Lower leg skin (tissue), 4 donors: ENCODE data around the gene DENND1C. TPM values are rescaled to one million over a fixed set of nuclear protein-coding genes. Genes with fewer than 3 reads are reported as not detected.
A peak's percentile ranks its signal among the peaks of the same experiment; 100 is the strongest.
"Not testable (repeated sequence)": the region's sequence is repeated elsewhere in the genome, so short reads cannot be mapped to it uniquely, and the experiment has no call there.

Experiments used
- DNase-seq, 2 donors: peaks; one replicate each; pipeline ENCODE4 v3.0.0-alpha.2; 2019; ENCODE audit warnings: low spot score in 2 of 2
- H3K4me3 ChIP-seq: fragments of 200-600 bp; sonication (generic); 2 replicates; pipeline ENCODE4 v1.5.1; 2017; ENCODE audit warnings: mild to moderate bottlenecking, low read depth; ENCODE audit not compliant: poor library complexity, severe bottlenecking
- CTCF ChIP-seq, 3 donors: fragments of 450-650 bp; IDR thresholded peaks; one replicate each; pipeline ENCODE4 v1.5.1; 2016; ENCODE audit warnings: antibody characterized with exemption in 3 of 3, mild to moderate bottlenecking in 3 of 3, moderate library complexity in 2 of 3
- POLR2A ChIP-seq, 2 donors: fragments of 450-650 bp; IDR thresholded peaks; one replicate each; pipeline ENCODE4 v1.6.1; 2016 to 2017; ENCODE audit warnings: antibody characterized with exemption in 2 of 2, mild to moderate bottlenecking in 1 of 2, moderate library complexity in 1 of 2
- WGBS, 2 donors: methylation state at CpG; one replicate each; pipeline ENCODE4 v1.1.5; 2018; 5-methylcytosine and 5-hydroxymethylcytosine counted together
- intact Hi-C: fragments of 100-400 bp; cut with DNase I; formaldehyde crosslinking; loops from one replicate; pipeline ENCODE4 v1.15.0; 2023; ENCODE audit warnings: low total_unique reads
- total RNA-seq, 4 donors: library from RNA; depleted of rRNA; stranded (reverse); fragments of >200 nt; gene quantifications; one replicate each; pipeline ENCODE4 v1.1.0, GENCODE V29; 2016

Gene DENND1C
- total RNA-seq, 4 donors from 2014 or later, result 0.61 to 1.9 (median 1.2) TPM

GRCh38 chr19:6429419-6430221 lies 52.0 kb downstream of the DENND1C start:
- intact Hi-C loops, result no loop called here
- H3K4me3 ChIP-seq, result no peak overlapping the region
- TF ChIP-seq CTCF (IDR thresholded peaks at IDR 0.05) (no peak), POLR2A (IDR thresholded peaks at IDR 0.05) (no peak)
- DNase-seq, result no peak
- 60 to 64% methylated on average over 20 of the region's 20 CpGs for WGBS, 2 donors

GRCh38 chr19:6428692-6429418 lies 52.7 kb downstream of the DENND1C start:
- intact Hi-C loops, result not testable (repeated sequence)

GRCh38 chr19:6427131-6427530 lies 54.5 kb downstream of the DENND1C start:
- intact Hi-C loops, result no loop called here
- TF ChIP-seq CTCF (IDR thresholded peaks at IDR 0.05) (no peak), POLR2A (IDR thresholded peaks at IDR 0.05) (no peak)
- DNase-seq, result no peak
- H3K4me3 ChIP-seq, result no peak overlapping the region
- 96 to 97% methylated on average over 18 of the region's 18 CpGs for WGBS, 2 donors

More at GRCh38 chr19:6428692-6429418, 52.7 kb downstream of the DENND1C start:
- not testable (repeated sequence) for DNase-seq, H3K4me3 ChIP-seq
- 88 to 94% methylated on average over 2 of the region's 2 CpGs for WGBS, 2 donors

- peak in 1 of 2 donors; percentile 86 for DNase-seq
- TF ChIP-seq POLR2A (IDR thresholded peaks at IDR 0.05) (no peak), CTCF (IDR thresholded peaks at IDR 0.05) (no peak)
- no peak overlapping the region for H3K4me3 ChIP-seq
- intact Hi-C loops, result no loop called here
- WGBS, 2 donors, result 94 to 97% methylated on average over 16 to 21 of the region's 21 CpGs
These were observed 55.6 kb downstream of the DENND1C start for GRCh38 chr19:6425732-6426620.

- H3K4me3 ChIP-seq, result no peak overlapping the region
- intact Hi-C loops, result no loop called here
- 1 to 4% methylated on average over 35 to 43 of the region's 43 CpGs for WGBS, 2 donors
- no peak for TF ChIP-seq CTCF (IDR thresholded peaks at IDR 0.05)
- no peak for TF ChIP-seq POLR2A (IDR thresholded peaks at IDR 0.05)
- peak; percentile 100 for DNase-seq
These were observed 56.5 kb downstream of the DENND1C start for GRCh38 chr19:6424939-6425731.
